SK-N-MC (cell line): ENCODE results near the gene KLHDC7A.

Experiments used
- EZH2 ChIP-seq: fragments of 200-600 bp; sonication (generic); IDR thresholded peaks from one replicate; pipeline ENCODE4 v1.6.1; 2017; ENCODE audit warnings: antibody characterized with exemption
- POLR2AphosphoS5 ChIP-seq: IDR thresholded peaks from 2 replicates; pipeline ENCODE4 v1.6.1; 2012; ENCODE audit warnings: mild to moderate bottlenecking, low read depth, low read length, borderline replicate concordance

- TF ChIP-seq POLR2AphosphoS5 (no peak), EZH2 (no peak)
These were observed 47.9 kb downstream of the KLHDC7A start for GRCh38 chr1:18528616-18529015.
